Large intestine (tissue), 3 donors: ENCODE measurements around the gene BCAN. TPM values are rescaled to one million over a fixed set of nuclear protein-coding genes. Genes with fewer than 3 reads are reported as not detected.

Experiments
- DNase-seq, 2 donors: peaks; one replicate each; pipeline versions ENCODE4 v3.0.0 to v3.0.0-alpha.2; 2013
- H3K27ac ChIP-seq: one replicate; pipeline ENCODE4 v1.5.1; 2013; ENCODE audit warnings: low read length
- H3K27me3 ChIP-seq: 2 replicates; pipeline ENCODE4 v1.6.1; 2013; ENCODE audit warnings: low read length; ENCODE audit not compliant: control insufficient read depth, insufficient read depth
- H3K36me3 ChIP-seq: 2 replicates; pipeline ENCODE4 v1.6.1; 2013; ENCODE audit warnings: low read length; ENCODE audit not compliant: control insufficient read depth, insufficient read depth
- H3K4me1 ChIP-seq: one replicate; pipeline ENCODE4 v1.6.1; 2013; ENCODE audit warnings: low read length; ENCODE audit not compliant: control insufficient read depth, insufficient read depth
- H3K4me3 ChIP-seq: one replicate; pipeline ENCODE4 v1.5.1; 2013; ENCODE audit warnings: low read length
- H3K9me3 ChIP-seq: one replicate; pipeline ENCODE4 v1.6.1; 2013; ENCODE audit warnings: mild to moderate bottlenecking, low read depth, low read length, moderate library complexity; ENCODE audit not compliant: control insufficient read depth
- WGBS: methylation state at CpG from one replicate; pipeline ENCODE4 v1.1.5; 2013; ENCODE audit warnings: low lambda C conversion rate; ENCODE audit not compliant: insufficient coverage; 5-methylcytosine and 5-hydroxymethylcytosine counted together
- polyA plus RNA-seq: library from polyadenylated mRNA; unstranded; fragments of 120-200 nt; gene quantifications from one replicate; pipeline ENCODE4 v1.2.1, GENCODE V29; 2013

The BCAN gene
- polyA plus RNA-seq, 1 donor, result 12.1 TPM

- no peak for DNase-seq
- no CpG with 5 or more reads among the region's 6 CpGs for WGBS
- Histone ChIP-seq H3K4me1 (peaks cover 64% of the 10 kb centered on the region), H3K36me3 (no peaks in the 10 kb centered on the region), H3K27ac (no peak overlapping the region), H3K4me3 (no peak overlapping the region), H3K27me3 (peaks cover 17% of the 10 kb centered on the region), H3K9me3 (peaks cover 2% of the 10 kb centered on the region)
Observed at GRCh38 chr1:156659661-156659987, 17.7 kb downstream of the BCAN start.

- no peaks in the 10 kb centered on the region for H3K36me3 ChIP-seq
- H3K27ac ChIP-seq, result peak overlapping the region; percentile 75
- peaks cover 69% of the 10 kb centered on the region for H3K4me1 ChIP-seq
- peak; percentile 89 to 95 for DNase-seq
- peak overlapping the region; percentile 30 for H3K4me3 ChIP-seq
- H3K9me3 ChIP-seq, result peaks cover 2% of the 10 kb centered on the region
- WGBS, result no CpG with 5 or more reads among the region's 38 CpGs
- peaks cover 17% of the 10 kb centered on the region for H3K27me3 ChIP-seq
Observed at GRCh38 chr1:156659988-156660751, 18.3 kb downstream of the BCAN start.

DNA sequence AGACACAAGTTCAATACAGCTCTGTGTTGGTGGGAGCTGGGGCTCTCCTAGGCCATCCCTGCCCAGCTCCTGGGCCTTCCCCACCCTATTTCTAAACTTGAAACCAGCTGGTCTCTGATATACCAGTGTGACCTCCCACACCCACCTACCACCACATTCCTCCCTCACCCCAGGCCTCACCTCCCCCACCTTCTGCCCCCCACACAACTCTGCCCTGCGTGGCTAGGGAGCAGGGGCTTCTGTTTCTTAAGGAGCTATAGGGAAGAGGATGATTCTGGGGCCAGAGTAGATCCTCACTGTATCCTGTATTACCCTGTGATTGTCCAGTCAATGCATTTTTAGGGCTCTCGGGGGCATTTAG, 18.8 kb downstream of the BCAN start:
- peaks cover 75% of the 10 kb centered on the region for H3K4me1 ChIP-seq
- no peak for DNase-seq
- no CpG with 5 or more reads among the region's 2 CpGs for WGBS
- no peaks in the 10 kb centered on the region for H3K36me3 ChIP-seq
- H3K27me3 ChIP-seq, result peaks cover 16% of the 10 kb centered on the region
- H3K4me3 ChIP-seq, result peak overlapping the region; percentile 30
- peaks cover 2% of the 10 kb centered on the region for H3K9me3 ChIP-seq
- H3K27ac ChIP-seq, result peak overlapping the region; percentile 75

DNA sequence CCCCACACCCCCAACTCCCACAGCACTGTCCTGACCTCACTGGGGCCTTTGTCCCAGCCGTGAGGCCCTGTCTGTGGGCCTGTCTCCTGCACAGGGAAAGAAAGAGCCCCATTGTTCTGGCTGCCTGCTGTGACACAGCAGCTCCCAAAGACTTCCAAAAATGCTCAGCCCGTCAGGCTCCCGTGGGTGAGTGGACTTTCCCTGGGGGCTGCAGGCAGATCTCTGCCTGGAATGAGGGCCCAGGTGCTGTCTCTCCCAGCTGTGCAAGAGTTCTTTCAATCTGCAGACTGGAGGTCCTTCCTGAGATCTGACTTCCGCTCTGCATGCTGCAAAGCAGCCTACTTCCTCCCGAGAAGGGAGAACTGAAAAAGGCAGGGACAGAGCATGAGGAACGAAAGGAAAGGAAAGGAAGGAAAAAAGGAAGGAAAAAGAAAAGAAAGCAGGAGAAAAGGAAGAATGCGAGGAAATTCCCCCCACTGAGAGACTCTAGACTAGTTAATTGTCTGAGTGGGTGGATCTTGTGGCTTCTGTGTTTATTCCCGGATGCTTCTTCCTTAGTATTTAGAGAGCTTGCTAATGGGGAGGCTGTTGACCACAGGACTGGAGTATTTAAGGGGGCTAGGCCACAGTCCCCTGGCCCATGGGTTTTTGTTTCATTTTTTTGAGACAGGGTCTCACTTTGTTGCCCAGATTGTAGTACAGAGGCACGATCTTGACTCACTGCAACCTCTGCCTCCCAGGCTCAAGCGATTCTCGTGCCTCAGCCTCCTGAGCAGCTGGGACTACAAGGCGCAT, 20.3 kb downstream of the BCAN start:
- peak overlapping the region; percentile 75 for H3K27ac ChIP-seq
- peaks cover under 1% of the 10 kb centered on the region for H3K9me3 ChIP-seq
- H3K27me3 ChIP-seq, result peaks cover 2% of the 10 kb centered on the region
- peaks cover 69% of the 10 kb centered on the region for H3K4me1 ChIP-seq
- peak in 1 of 2 donors; percentile 62 for DNase-seq
- 93% methylated on average over 3 of the region's 12 CpGs for WGBS
- no peak overlapping the region for H3K4me3 ChIP-seq
- H3K36me3 ChIP-seq, result no peaks in the 10 kb centered on the region

DNA sequence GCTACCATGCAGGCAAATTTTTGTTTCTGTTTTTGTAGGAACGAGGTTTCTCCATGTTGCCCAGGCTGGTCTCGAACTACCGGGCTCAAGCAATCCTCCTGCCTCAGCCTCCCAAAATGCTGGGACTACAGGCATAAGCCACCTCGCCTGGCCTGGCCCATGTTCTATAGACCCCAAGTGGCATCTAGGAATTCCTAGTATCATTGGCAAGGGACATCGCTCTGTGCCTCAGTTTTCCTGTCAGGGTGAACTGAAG, 20.8 kb downstream of the BCAN start:
- Histone ChIP-seq H3K4me3 (no peak overlapping the region), H3K4me1 (peaks cover 67% of the 10 kb centered on the region), H3K27me3 (no peaks in the 10 kb centered on the region), H3K27ac (peak overlapping the region; percentile 18), H3K36me3 (no peaks in the 10 kb centered on the region), H3K9me3 (no peaks in the 10 kb centered on the region)
- no CpG with 5 or more reads among the region's 5 CpGs for WGBS
- no peak for DNase-seq

- Histone ChIP-seq H3K4me1 (peaks cover 64% of the 10 kb centered on the region), H3K36me3 (no peaks in the 10 kb centered on the region), H3K4me3 (no peak overlapping the region), H3K9me3 (no peaks in the 10 kb centered on the region), H3K27me3 (no peaks in the 10 kb centered on the region), H3K27ac (peak overlapping the region; percentile 18)
- DNase-seq, result peak in 1 of 2 donors; percentile 47
- no CpG with 5 or more reads among the region's 5 CpGs for WGBS
Observed at GRCh38 chr1:156663178-156663577, 21.3 kb downstream of the BCAN start.

DNA sequence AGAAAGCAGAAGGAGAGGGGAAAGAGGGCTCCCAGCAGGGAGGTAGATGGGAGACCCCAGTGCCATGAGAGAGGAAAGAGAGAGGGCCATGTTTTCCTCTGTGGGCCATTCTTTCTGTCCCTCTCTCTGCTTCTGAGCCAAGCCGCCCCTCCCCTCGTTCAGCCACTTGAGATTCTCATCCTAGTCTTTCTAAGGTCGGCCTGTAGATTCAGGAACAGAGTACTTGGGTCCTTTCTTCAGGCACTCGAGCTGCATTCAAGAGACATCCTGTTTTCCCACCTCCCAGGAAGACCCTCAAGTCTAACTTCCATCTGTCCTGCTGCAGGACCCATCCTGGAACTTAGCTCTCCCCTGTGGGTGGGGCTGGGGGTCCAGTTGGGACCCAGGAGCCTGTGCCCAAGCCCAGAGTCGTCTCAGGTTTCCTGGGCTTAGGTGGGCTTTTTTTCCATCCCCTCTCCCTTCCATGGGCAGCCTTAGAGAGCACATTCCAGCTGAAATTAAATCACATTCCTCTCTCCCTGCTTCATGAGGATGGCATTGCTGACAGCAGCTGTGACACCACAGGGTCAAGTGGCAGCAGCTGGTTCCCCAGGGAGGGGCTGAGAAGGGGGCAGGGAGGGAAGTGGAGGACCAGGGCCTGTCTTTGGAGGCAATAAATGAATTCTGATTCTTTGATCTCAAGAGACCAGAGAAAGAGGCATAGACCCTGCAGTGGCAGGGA, 22.3 kb downstream of the BCAN start:
- peak in 1 of 2 donors; percentile 38 for DNase-seq
- peaks cover 62% of the 10 kb centered on the region for H3K4me1 ChIP-seq
- H3K4me3 ChIP-seq, result no peak overlapping the region
- peak overlapping the region; percentile 55 for H3K27ac ChIP-seq
- H3K9me3 ChIP-seq, result no peaks in the 10 kb centered on the region
- 40% methylated on average over 2 of the region's 5 CpGs for WGBS
- no peaks in the 10 kb centered on the region for H3K36me3 ChIP-seq
- H3K27me3 ChIP-seq, result no peaks in the 10 kb centered on the region

- Histone ChIP-seq H3K27me3 (no peaks in the 10 kb centered on the region), H3K36me3 (no peaks in the 10 kb centered on the region), H3K4me1 (peaks cover 56% of the 10 kb centered on the region), H3K4me3 (no peak overlapping the region), H3K27ac (peak overlapping the region; percentile 55), H3K9me3 (no peaks in the 10 kb centered on the region)
- DNase-seq, result peak; percentile 74 to 85
- WGBS, result no CpG with 5 or more reads among the region's 16 CpGs
Observed at GRCh38 chr1:156664767-156665411, 23.0 kb downstream of the BCAN start.

GRCh38 chr1:156665539-156665938, 23.6 kb downstream of the BCAN start:
- Histone ChIP-seq H3K36me3 (no peaks in the 10 kb centered on the region), H3K4me1 (peaks cover 51% of the 10 kb centered on the region), H3K27ac (peak overlapping the region; percentile 41), H3K4me3 (no peak overlapping the region), H3K9me3 (no peaks in the 10 kb centered on the region), H3K27me3 (no peaks in the 10 kb centered on the region)
- no peak for DNase-seq
- 50% methylated on average over 2 of the region's 3 CpGs for WGBS
